NB4 (cell line): Measurements from ENCODE around the gene EFCAB10.
A peak's percentile ranks its signal among the peaks of the same experiment; 100 is the strongest.
"Not testable (repeated sequence)": the region's sequence is repeated elsewhere in the genome, so short reads cannot be mapped to it uniquely, and the experiment has no call there.

ENCODE experiments used
- DNase-seq: peaks from one replicate; pipeline ENCODE4 v3.0.0; 2010; ENCODE audit warnings: low read depth
- H3K4me3 ChIP-seq: one replicate; pipeline ENCODE4 v1.5.1; 2011; ENCODE audit warnings: mild to moderate bottlenecking, low read depth, low read length, moderate library complexity
- CTCF ChIP-seq: IDR thresholded peaks from one replicate; pipeline ENCODE4 v1.5.1; 2012; ENCODE audit warnings: low read depth, low read length
- MAX ChIP-seq: IDR thresholded peaks from 2 replicates; pipeline ENCODE4 v1.6.1; 2011; ENCODE audit warnings: low read depth, low read length
- MYC ChIP-seq: IDR thresholded peaks from 2 replicates; pipeline ENCODE4 v1.6.1; 2011; ENCODE audit warnings: low read depth, low read length
- POLR2A ChIP-seq: IDR thresholded peaks from 2 replicates; pipeline ENCODE4 v1.6.1; 2011; ENCODE audit warnings: mild to moderate bottlenecking; ENCODE audit not compliant: insufficient read length; ENCODE audit errors: extremely low read depth

Gene EFCAB10

GRCh38 chr7:105521027-105521716, 60.1 kb downstream of the EFCAB10 start:
- DNase-seq = peak; percentile 85
- peak overlapping the region; percentile 99 for H3K4me3 ChIP-seq
- TF ChIP-seq CTCF (no peak), MAX (peak; percentile 97), MYC (peak; percentile 98), POLR2A (no peak)

- not testable (repeated sequence) for DNase-seq
- peak overlapping the region; percentile 99 for H3K4me3 ChIP-seq
Measured at GRCh38 chr7:105520620-105521019, 60.7 kb downstream of the EFCAB10 start.

GRCh38 chr7:105519353-105519752, 61.9 kb downstream of the EFCAB10 start:
- TF ChIP-seq CTCF (no peak), POLR2A (no peak), MYC (no peak), MAX (no peak)
- DNase-seq = no peak
- H3K4me3 ChIP-seq = peak overlapping the region; percentile 14

GRCh38 chr7:105515610-105516009, 65.7 kb downstream of the EFCAB10 start:
- not testable (repeated sequence) for DNase-seq, H3K4me3 ChIP-seq
